Aorta (tissue), 5 donors: ENCODE results near the gene WNT16. TPM values are rescaled to one million over a fixed set of nuclear protein-coding genes. Genes with fewer than 3 reads are reported as not detected.
"Not testable (repeated sequence)": the region's sequence is repeated elsewhere in the genome, so short reads cannot be mapped to it uniquely, and the experiment has no call there.

Experiments used
- ATAC-seq: fragments of 200-7000 bp; cut with Tn5 transposase; one replicate; pipeline ENCODE4 v1.9.1; 2022; ENCODE audit warnings: moderate library complexity; ENCODE audit not compliant: low FRiP score
- DNase-seq, 2 donors: peaks; one replicate each; pipeline ENCODE4 v3.0.0-alpha.2; 2020
- H3K27ac ChIP-seq, 2 donors: one replicate each; pipeline ENCODE4 v1.5.1; 2013; ENCODE audit warnings: low read length in 2 of 2, mild to moderate bottlenecking in 2 of 2, moderate library complexity in 2 of 2, control low read depth in 1 of 2, inconsistent platforms in 1 of 2, low read depth in 1 of 2
- H3K27me3 ChIP-seq, 2 donors: one replicate each; pipeline ENCODE4 v1.6.1; 2013; ENCODE audit warnings: control low read depth in 1 of 2, low read length in 1 of 2, mild to moderate bottlenecking in 1 of 2, moderate library complexity in 1 of 2; ENCODE audit not compliant: insufficient read depth in 2 of 2, control insufficient read depth in 1 of 2
- H3K36me3 ChIP-seq, 2 donors: one replicate each; pipeline ENCODE4 v1.6.1; 2013; ENCODE audit warnings: control low read depth in 1 of 2, low read length in 1 of 2, mild to moderate bottlenecking in 1 of 2; ENCODE audit not compliant: insufficient read depth in 2 of 2, control insufficient read depth in 1 of 2
- H3K4me1 ChIP-seq, 2 donors: one replicate each; pipeline ENCODE4 v1.6.1; 2013; ENCODE audit warnings: low read length in 2 of 2, control low read depth in 1 of 2, mild to moderate bottlenecking in 1 of 2, moderate library complexity in 1 of 2; ENCODE audit not compliant: insufficient read depth in 2 of 2, control insufficient read depth in 1 of 2
- H3K4me3 ChIP-seq, 2 donors: one replicate each; pipeline ENCODE4 v1.5.1; 2013; ENCODE audit warnings: low read length in 2 of 2, control low read depth in 1 of 2, mild to moderate bottlenecking in 1 of 2
- H3K9me3 ChIP-seq: one replicate; pipeline ENCODE4 v1.6.1; 2013; ENCODE audit warnings: mild to moderate bottlenecking, low read length; ENCODE audit not compliant: control insufficient read depth
- WGBS, 2 donors: extraction: QIAGEN DNeasy Blood & Tissue Kit; methylation state at CpG; one replicate each; pipeline ENCODE4 v1.1.7; 2013; 5-methylcytosine and 5-hydroxymethylcytosine counted together
- intact Hi-C, 2 donors: fragments of 100-400 bp; cut with DNase I; formaldehyde crosslinking; loops; one replicate each; pipeline versions ENCODE4 v1.14.2 to v1.15.0; 2022
- polyA plus RNA-seq, 2 donors: library from polyadenylated mRNA; stranded (reverse); fragments of 200-250 nt; gene quantifications; one replicate each; pipeline ENCODE4 v1.2.3, GENCODE V29; 2013
- total RNA-seq, 2 donors: library from RNA; stranded (reverse); fragmentation: NEBNext Ultra II Directional; extraction: Animal tissue kit (Norgen Biotek cat#: 25700); gene quantifications; one replicate each; pipeline ENCODE4 v1.2.1, GENCODE V29; 2021
- donor health status: healthy with polysubstance abuse.
- donor health status: Bipolar disorder and iron deficiency.
- donor health status: DM: no; HTN: no; CAD: no.
- donor health status: DM: no; HTN: no; CAD: no.
- donor health status: DM: yes; HTN: yes; CAD: no.

The WNT16 gene
- total and polyA plus RNA-seq, 4 donors, result not detected

- 94 to 95% methylated on average over 6 of the region's 6 CpGs for WGBS, 2 donors
- no peak for ATAC-seq
These were observed 25.2 kb upstream of the WNT16 start for GRCh38 chr7:121303422-121304101.

GRCh38 chr7:121304102-121304658 is 24.6 kb upstream of the WNT16 start:
- Histone ChIP-seq H3K27me3 (no peaks in the 10 kb centered on the region), H3K4me1 (no peaks in the 10 kb centered on the region), H3K4me3 (no peak overlapping the region), H3K9me3 (peaks cover under 1% of the 10 kb centered on the region), H3K36me3 (peaks cover 0 to 2% of the 10 kb centered on the region in 2 donors), H3K27ac (no peak overlapping the region)
- DNase-seq (no peak), ATAC-seq (no peak)
- 98 to 100% methylated on average over 1 of the region's 1 CpG for WGBS, 2 donors
- intact Hi-C loops, result no loop called here

More at GRCh38 chr7:121303422-121304101, 25.2 kb upstream of the WNT16 start:
- intact Hi-C loops, result no loop called here
- H3K27me3 ChIP-seq, result no peaks in the 10 kb centered on the region
- no peaks in the 10 kb centered on the region for H3K4me1 ChIP-seq
- H3K27ac ChIP-seq, result no peak overlapping the region
- no peak overlapping the region for H3K4me3 ChIP-seq
- no peaks in the 10 kb centered on the region for H3K9me3 ChIP-seq
- peaks cover 0 to 2% of the 10 kb centered on the region in 2 donors for H3K36me3 ChIP-seq
- DNase-seq, result no peak

- Histone ChIP-seq H3K4me3 (no peak overlapping the region), H3K9me3 (peaks cover 1% of the 10 kb centered on the region), H3K27me3 (no peaks in the 10 kb centered on the region), H3K27ac (no peak overlapping the region), H3K4me1 (no peaks in the 10 kb centered on the region), H3K36me3 (peaks cover 0 to 2% of the 10 kb centered on the region in 2 donors)
- no peak for DNase-seq
- ATAC-seq, result no peak
- 76 to 82% methylated on average over 3 of the region's 3 CpGs for WGBS, 2 donors
- intact Hi-C loops, result no loop called here
These were observed 23.7 kb upstream of the WNT16 start for GRCh38 chr7:121305109-121305508.

GRCh38 chr7:121306565-121306964 is 22.2 kb upstream of the WNT16 start:
- DNase-seq (no peak), ATAC-seq (no peak)
- 53 to 60% methylated on average over 3 of the region's 3 CpGs for WGBS, 2 donors
- H3K9me3 ChIP-seq, result peaks cover 1% of the 10 kb centered on the region
- no peak overlapping the region for H3K27ac ChIP-seq
- no peak overlapping the region for H3K4me3 ChIP-seq
- peaks cover 0 to 2% of the 10 kb centered on the region in 2 donors for H3K36me3 ChIP-seq
- H3K4me1 ChIP-seq, result no peaks in the 10 kb centered on the region
- intact Hi-C loops, result no loop called here
- H3K27me3 ChIP-seq, result no peaks in the 10 kb centered on the region

GRCh38 chr7:121307021-121307574 is 21.7 kb upstream of the WNT16 start:
- intact Hi-C loops, result no loop called here
- 80 to 83% methylated on average over 4 of the region's 4 CpGs for WGBS, 2 donors

GRCh38 chr7:121313220-121313792 is 15.5 kb upstream of the WNT16 start:
- Histone ChIP-seq H3K36me3 (no peaks in the 10 kb centered on the region), H3K9me3 (peaks cover 1% of the 10 kb centered on the region), H3K27ac (no peak overlapping the region), H3K4me3 (no peak overlapping the region), H3K27me3 (no peaks in the 10 kb centered on the region), H3K4me1 (peaks cover 0 to 3% of the 10 kb centered on the region in 2 donors)
- ATAC-seq (no peak), DNase-seq (no peak)
- intact Hi-C loops, result no loop called here
- 45 to 52% methylated on average over 3 of the region's 3 CpGs for whole genome bisulfite sequencing, 2 donors

More at GRCh38 chr7:121307021-121307574, 21.7 kb upstream of the WNT16 start:
- Histone ChIP-seq H3K36me3 (peaks cover 0 to 2% of the 10 kb centered on the region in 2 donors), H3K4me3 (no peak overlapping the region), H3K4me1 (no peaks in the 10 kb centered on the region), H3K27me3 (no peaks in the 10 kb centered on the region), H3K9me3 (peaks cover 1% of the 10 kb centered on the region), H3K27ac (no peak overlapping the region)
- no peak for DNase-seq
- ATAC-seq, result no peak

- no peak for DNase-seq
- H3K4me1 ChIP-seq, result peaks cover 0 to 3% of the 10 kb centered on the region in 2 donors
- peaks cover 1% of the 10 kb centered on the region for H3K9me3 ChIP-seq
- WGBS, 2 donors, result 25 to 30% methylated on average over 9 of the region's 9 CpGs
- H3K27ac ChIP-seq, result no peak overlapping the region
- no peak for ATAC-seq
- no peaks in the 10 kb centered on the region for H3K36me3 ChIP-seq
- H3K27me3 ChIP-seq, result no peaks in the 10 kb centered on the region
- intact Hi-C loops, result no loop called here
- no peak overlapping the region for H3K4me3 ChIP-seq
These were observed 14.8 kb upstream of the WNT16 start for GRCh38 chr7:121313793-121314676.

- H3K4me1 ChIP-seq, DNase-seq, H3K9me3 ChIP-seq, H3K36me3 ChIP-seq, H3K4me3 ChIP-seq, intact Hi-C loops, H3K27me3 ChIP-seq, ATAC-seq, H3K27ac ChIP-seq: not testable (repeated sequence)
- 96 to 99% methylated on average over 2 of the region's 3 CpGs for WGBS, 2 donors
These were observed 13.6 kb upstream of the WNT16 start for GRCh38 chr7:121315170-121315569.
